22Rv1 (cell line): ENCODE data around the gene ERLIN1.
"Not testable (repeated sequence)": the region's sequence is repeated elsewhere in the genome, so short reads cannot be mapped to it uniquely, and the experiment has no call there.

Experiments used
- H3K27ac ChIP-seq: fragments of 450-650 bp; 2 replicates; pipeline ENCODE4 v1.5.1; 2017
- ZFX ChIP-seq: fragments of 450-650 bp; IDR thresholded peaks from 2 replicates; pipeline ENCODE4 v1.6.1; 2017; ENCODE audit warnings: antibody characterized with exemption, borderline replicate concordance
- TF ChIP-seq, protein P1 (sequence below): fragments of 450-650 bp; IDR thresholded peaks from 2 replicates; pipeline ENCODE4 v1.5.1; 2017; ENCODE audit warnings: mild to moderate bottlenecking

ERLIN1 gene

DNA sequence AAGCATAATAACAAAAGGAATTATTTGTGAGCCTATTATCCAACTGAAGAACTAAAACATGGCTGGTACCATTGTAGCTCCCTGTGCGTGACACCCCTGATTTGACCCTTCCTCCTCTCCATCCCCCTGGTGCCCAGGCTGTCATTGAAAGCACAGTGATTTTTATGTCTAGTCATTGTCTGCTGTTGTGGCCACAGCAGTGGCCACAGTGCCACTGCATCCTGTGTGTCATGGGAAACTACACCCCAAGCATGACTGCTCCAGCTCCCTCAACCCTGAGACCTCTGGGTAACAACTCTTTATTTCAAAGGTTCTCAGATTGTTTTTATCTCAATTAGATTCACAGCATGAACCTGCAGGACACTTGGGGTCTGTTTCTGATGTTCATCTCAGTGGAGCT lies 52.0 kb downstream of the ERLIN1 start:
- no peak for TF ChIP-seq ZFX
- TF ChIP-seq, protein P1, sequence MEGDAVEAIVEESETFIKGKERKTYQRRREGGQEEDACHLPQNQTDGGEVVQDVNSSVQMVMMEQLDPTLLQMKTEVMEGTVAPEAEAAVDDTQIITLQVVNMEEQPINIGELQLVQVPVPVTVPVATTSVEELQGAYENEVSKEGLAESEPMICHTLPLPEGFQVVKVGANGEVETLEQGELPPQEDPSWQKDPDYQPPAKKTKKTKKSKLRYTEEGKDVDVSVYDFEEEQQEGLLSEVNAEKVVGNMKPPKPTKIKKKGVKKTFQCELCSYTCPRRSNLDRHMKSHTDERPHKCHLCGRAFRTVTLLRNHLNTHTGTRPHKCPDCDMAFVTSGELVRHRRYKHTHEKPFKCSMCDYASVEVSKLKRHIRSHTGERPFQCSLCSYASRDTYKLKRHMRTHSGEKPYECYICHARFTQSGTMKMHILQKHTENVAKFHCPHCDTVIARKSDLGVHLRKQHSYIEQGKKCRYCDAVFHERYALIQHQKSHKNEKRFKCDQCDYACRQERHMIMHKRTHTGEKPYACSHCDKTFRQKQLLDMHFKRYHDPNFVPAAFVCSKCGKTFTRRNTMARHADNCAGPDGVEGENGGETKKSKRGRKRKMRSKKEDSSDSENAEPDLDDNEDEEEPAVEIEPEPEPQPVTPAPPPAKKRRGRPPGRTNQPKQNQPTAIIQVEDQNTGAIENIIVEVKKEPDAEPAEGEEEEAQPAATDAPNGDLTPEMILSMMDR = no peak
- H3K27ac ChIP-seq = no peak overlapping the region

DNA sequence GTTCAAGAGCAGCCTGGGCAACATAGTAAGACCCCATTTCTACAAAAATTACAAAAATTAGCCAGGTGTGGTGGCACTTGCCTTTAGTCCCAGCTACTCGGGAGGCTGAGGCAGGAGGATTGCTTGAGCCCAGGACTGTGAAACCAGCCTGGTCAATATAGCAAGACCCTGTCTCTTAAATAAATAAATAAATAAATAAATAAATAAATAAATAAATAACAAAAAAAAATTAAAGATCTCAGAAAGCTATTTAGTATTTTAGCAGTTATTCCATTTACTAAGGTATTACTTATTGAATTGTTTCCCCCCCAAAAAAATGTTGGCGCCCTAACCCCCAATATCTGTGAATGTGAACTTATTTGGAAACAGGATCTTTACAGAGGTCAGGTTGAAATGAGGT lies 53.4 kb downstream of the ERLIN1 start:
- TF ChIP-seq ZFX = no peak
- TF ChIP-seq, protein P1 = no peak
- H3K27ac ChIP-seq = no peak overlapping the region

DNA sequence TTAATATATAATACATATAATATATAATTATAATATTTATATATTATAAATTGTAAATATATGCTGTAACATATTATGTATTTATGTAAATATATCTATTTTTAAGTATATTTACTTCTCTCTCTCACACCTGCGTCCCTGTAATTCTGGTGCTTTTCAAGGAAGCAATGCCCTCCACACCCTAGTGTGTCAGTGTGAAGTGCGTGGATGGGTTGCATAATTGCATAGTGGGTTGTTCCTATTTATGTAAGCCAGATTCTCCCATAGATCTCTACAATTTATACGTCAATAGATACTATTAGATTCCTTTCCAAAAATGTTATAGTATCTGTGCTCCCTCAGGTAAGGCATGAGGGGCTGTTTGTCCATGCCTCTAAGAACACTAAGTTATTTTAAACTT lies 54.3 kb downstream of the ERLIN1 start:
- TF ChIP-seq ZFX = no peak
- TF ChIP-seq, protein P1 = no peak
- no peak overlapping the region for H3K27ac ChIP-seq

DNA sequence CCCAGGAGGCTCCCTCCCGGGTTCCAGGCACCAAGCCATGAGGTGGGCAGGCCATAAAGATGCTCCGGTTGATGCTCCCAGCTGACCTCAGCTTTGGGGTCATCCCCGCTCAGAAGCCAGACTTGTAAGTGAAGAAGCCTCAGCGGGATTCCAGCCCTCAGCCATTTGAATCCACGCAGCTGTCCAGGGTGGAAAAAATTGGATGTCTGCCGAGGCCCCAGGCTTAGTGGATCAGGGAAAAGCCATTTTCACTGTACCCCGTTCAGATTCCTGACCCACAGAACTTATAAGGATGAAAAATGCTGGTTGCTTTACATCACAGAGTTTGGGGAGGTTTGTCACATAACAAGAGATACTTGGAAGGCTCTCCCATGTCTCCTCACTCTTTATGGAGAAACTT lies 55.0 kb downstream of the ERLIN1 start:
- TF ChIP-seq, protein P1 = no peak
- no peak for TF ChIP-seq ZFX

DNA sequence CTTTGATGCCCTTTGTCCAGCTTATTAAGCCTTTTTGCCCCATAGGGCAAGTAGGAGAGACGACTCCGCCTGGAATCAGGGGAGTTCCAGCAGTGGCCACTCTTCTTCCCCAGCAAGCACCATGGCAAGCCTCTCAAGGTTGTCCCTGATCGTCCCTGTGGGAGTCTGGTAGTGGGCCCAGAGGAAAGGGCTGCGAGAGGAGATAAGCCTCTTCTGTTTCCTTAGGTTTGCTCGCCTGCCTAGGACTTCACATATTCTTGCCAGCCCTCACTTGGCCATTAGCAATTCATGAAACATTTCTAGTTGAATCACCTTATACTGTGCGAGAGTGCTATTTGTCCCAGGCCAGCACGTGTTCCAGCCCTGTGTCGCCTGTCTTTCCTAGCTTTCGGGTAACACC lies 56.4 kb downstream of the ERLIN1 start:
- H3K27ac ChIP-seq = no peak overlapping the region
- TF ChIP-seq, protein P1 = no peak
- TF ChIP-seq ZFX = no peak

More for the DNA sequence above, 55.0 kb downstream of the ERLIN1 start:
- no peak overlapping the region for H3K27ac ChIP-seq

DNA sequence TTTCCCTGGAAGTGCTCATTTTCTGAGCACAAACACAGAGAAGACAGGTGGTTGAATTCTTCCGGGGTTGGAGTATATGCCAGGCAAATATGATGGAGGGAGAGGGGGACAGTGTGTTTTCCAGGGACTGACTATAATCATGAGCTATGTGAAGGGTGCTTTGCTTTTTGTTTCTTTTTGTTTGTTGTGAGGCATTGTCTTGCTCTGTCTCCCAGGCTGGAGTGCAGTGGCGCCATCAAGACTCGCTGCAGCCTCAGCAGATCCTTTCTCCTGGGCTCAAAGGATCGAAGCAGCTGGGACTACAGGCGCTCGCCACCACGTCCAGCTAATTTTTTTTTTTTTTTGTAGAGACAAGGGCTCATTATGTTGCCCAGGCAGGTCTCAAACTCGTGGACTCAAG lies 56.9 kb downstream of the ERLIN1 start:
- TF ChIP-seq ZFX = no peak
- no peak overlapping the region for H3K27ac ChIP-seq

DNA sequence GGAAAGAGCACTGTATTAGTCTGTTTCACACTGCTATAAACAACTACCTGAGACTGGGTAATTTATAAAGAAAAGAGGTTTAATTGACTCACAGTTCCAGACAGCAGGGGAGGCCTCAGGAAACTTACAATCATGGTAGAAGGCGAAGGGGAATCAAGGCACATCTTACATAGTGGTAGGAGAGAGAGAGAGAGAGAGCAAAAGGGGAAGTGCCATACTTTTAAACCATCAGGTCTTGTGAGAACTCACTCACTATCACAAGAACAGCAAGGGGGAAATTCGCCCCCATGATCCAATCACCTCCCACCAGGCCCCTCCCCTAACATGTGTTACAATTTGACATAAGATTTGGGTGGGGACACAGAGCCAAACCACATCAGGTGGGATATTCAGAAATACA lies 60.5 kb downstream of the ERLIN1 start:
- not testable (repeated sequence) for H3K27ac ChIP-seq

DNA sequence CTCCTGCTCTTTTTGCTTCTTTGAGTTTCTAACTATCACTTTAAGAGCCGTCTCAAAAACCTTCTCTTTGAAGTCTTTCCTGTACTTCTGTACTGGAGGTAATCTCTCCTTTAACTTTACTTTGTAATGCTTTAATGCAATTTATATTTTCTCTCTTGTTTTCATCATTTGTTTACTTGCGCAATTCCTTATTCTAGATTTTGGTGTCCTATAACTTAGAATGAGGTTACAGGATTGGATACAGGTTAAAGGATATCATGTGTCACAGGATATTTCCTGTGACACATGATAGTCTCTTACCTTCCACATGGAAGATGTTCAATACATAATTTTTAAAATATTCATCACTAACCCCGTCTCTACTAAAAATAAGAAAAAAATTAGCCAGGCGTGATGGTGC lies 61.7 kb downstream of the ERLIN1 start:
- TF ChIP-seq, protein P1 = no peak
- no peak for TF ChIP-seq ZFX
- H3K27ac ChIP-seq = no peak overlapping the region

DNA sequence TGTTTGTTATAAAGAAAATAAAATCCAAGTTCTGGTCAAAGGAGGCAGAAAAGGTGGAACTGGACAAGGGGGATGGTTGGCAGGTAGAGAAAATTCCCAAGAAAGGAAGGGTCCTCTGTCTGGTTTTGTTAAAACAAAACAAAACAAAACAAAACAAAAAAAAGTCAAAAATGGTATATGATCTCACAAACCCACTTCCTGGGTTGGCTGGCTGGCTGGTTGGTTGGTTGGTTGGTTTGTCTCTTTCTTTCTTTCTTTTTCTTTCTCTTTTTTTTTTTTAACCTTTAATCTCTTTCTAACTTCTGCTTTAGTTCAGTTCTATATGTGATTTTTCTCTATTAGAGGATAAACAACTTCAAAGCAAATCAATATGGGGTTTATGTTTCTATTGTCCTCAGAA lies 63.0 kb downstream of the ERLIN1 start:
- TF ChIP-seq, protein P1 = no peak
- no peak for TF ChIP-seq ZFX

More for the DNA sequence above, 63.0 kb downstream of the ERLIN1 start:
- no peak overlapping the region for H3K27ac ChIP-seq
